Panc1 (cell line): Measurements from ENCODE around the gene IL17C. TPM values are rescaled to one million over a fixed set of nuclear protein-coding genes. Genes with fewer than 3 reads are reported as not detected.

Source experiments
- ATAC-seq: fragments of 200-7000 bp; cut with Tn5 transposase; 2 replicates; pipeline ENCODE4 v1.9.1; 2020; ENCODE audit warnings: mild to moderate bottlenecking, moderate library complexity
- BruUV-seq: library from RNA; stranded (reverse); fragments of 400-500 nt; replicated peaks from 2 replicates; lab custom pipeline; 2021; lab: Mats Ljungman, UMichigan
- CTCF ChIA-PET: fragments of 300-600 bp; sonication (Branson Sonifier 250); formaldehyde crosslinking; loops from one replicate; lab custom pipeline; 2022; ENCODE audit warnings: antibody characterized with exemption; lab: Charles Lee
- POLR2A ChIA-PET: fragments of 300-600 bp; sonication (Branson Sonifier 250); formaldehyde crosslinking; loops from one replicate; lab custom pipeline; 2022; ENCODE audit warnings: antibody characterized with exemption; lab: Charles Lee
- DNase-seq: peaks from one replicate; pipeline ENCODE4 v3.0.0-alpha.2; 2010; ENCODE audit warnings: low read depth, low spot score
- H3K27ac ChIP-seq: 2 replicates; pipeline ENCODE4 v1.5.1; 2011; ENCODE audit warnings: mild to moderate bottlenecking, low read length, inconsistent platforms
- H3K27me3 ChIP-seq: fragments of 200-500 bp; sonication (Bioruptor generic); 2 replicates; pipeline ENCODE4 v1.6.0; 2014; ENCODE audit warnings: low read length, inconsistent platforms; ENCODE audit not compliant: control insufficient read depth, insufficient read depth
- H3K36me3 ChIP-seq: fragments of 200-500 bp; sonication (Bioruptor generic); 2 replicates; pipeline ENCODE4 v1.5.1; 2014; ENCODE audit warnings: inconsistent platforms, mild to moderate bottlenecking, low read length, moderate library complexity; ENCODE audit not compliant: control insufficient read depth, insufficient read depth
- H3K4me1 ChIP-seq: 2 replicates; pipeline ENCODE4 v1.5.1; 2011; ENCODE audit warnings: inconsistent platforms, mild to moderate bottlenecking, low read length, moderate library complexity; ENCODE audit not compliant: control insufficient read depth, insufficient read depth
- H3K4me3 ChIP-seq, 2 experiments: 2 replicates each; pipeline ENCODE4 v1.5.1; 2011 to 2012; ENCODE audit warnings: low read depth in 2 of 2, low read length in 2 of 2, mild to moderate bottlenecking in 2 of 2, inconsistent platforms in 1 of 2, moderate library complexity in 1 of 2
- H3K9me3 ChIP-seq: fragments of 200-500 bp; sonication (Bioruptor generic); 2 replicates; pipeline ENCODE4 v1.5.1; 2014; ENCODE audit warnings: low read depth, mild to moderate bottlenecking, inconsistent platforms, low read length, moderate library complexity; ENCODE audit not compliant: control insufficient read depth, insufficient read depth
- POLR2AphosphoS5 ChIP-seq: IDR thresholded peaks from 2 replicates; pipeline ENCODE4 v1.6.1; 2012; ENCODE audit warnings: mild to moderate bottlenecking, low read depth, low read length, moderate library complexity
- REST ChIP-seq, 2 experiments: IDR thresholded peaks; 2 replicates each; pipeline ENCODE4 v1.6.1; 2011 to 2012; ENCODE audit warnings: low read depth in 2 of 2, control low read depth in 1 of 2, low read length in 1 of 2, mild to moderate bottlenecking in 1 of 2, moderate library complexity in 1 of 2; ENCODE audit not compliant: insufficient read depth in 1 of 2
- SIN3A ChIP-seq: IDR thresholded peaks from 2 replicates; pipeline ENCODE4 v1.6.1; 2012; ENCODE audit warnings: low read depth, mild to moderate bottlenecking, low read length, moderate library complexity, borderline replicate concordance; ENCODE audit not compliant: insufficient read depth
- TCF7L2 ChIP-seq: IDR thresholded peaks from 2 replicates; pipeline ENCODE4 v1.6.1; 2011; ENCODE audit warnings: mild to moderate bottlenecking, low read depth, low read length, inconsistent platforms
- in situ Hi-C: cut with HindIII; loops from 2 replicates; pipeline ENCODE4 v1.10.0; 2016; ENCODE audit warnings: low sequenced_read_pairs, low pct_unique_long_range_greater_than_20kb
- intact Hi-C: fragments of 100-400 bp; cut with micrococcal nuclease; formaldehyde crosslinking; loops from one replicate; pipeline ENCODE4 v1.10.0; 2022; ENCODE audit not compliant: unreplicated experiment
- total RNA-seq: library from RNA; stranded (reverse); gene quantifications from one replicate; pipeline ENCODE4 v1.2.1, GENCODE V29; 2021; ENCODE audit not compliant: unreplicated experiment
- TF ChIP-seq, protein P1 (sequence below): fragments of 450-650 bp; IDR thresholded peaks from 2 replicates; pipeline ENCODE4 v1.5.1; 2017; ENCODE audit warnings: mild to moderate bottlenecking

The IL17C gene
- total RNA-seq, 1 experiment from 2014 or later: not detected

GRCh38 chr16:88610909-88611812, 27.2 kb upstream of the IL17C start:
- Histone ChIP-seq H3K4me3 (no peak overlapping the region), H3K36me3 (no peaks in the 10 kb centered on the region; the same call in 1 of the 2 replicates), H3K27me3 (no peaks in the 10 kb centered on the region), H3K4me1 (no peaks in the 10 kb centered on the region), H3K27ac (no peak overlapping the region), H3K9me3 (no peaks in the 10 kb centered on the region)
- in situ Hi-C loops: no loop called here
- DNase-seq: no peak
- intact Hi-C loops: no loop called here
- no peak for ATAC-seq
- no TSS peak for BruUV-seq
- POLR2A ChIA-PET: no interaction called here
- CTCF ChIA-PET: no interaction called here
- TF ChIP-seq REST (IDR thresholded peaks at IDR 0.05; ENCODE audit: insufficient read depth in 1 of 2, low read depth in 2 of 2, low read length in 1 of 2): no peak
- TF ChIP-seq POLR2AphosphoS5: no peak
- TF ChIP-seq TCF7L2: no peak
- TF ChIP-seq, protein P1, sequence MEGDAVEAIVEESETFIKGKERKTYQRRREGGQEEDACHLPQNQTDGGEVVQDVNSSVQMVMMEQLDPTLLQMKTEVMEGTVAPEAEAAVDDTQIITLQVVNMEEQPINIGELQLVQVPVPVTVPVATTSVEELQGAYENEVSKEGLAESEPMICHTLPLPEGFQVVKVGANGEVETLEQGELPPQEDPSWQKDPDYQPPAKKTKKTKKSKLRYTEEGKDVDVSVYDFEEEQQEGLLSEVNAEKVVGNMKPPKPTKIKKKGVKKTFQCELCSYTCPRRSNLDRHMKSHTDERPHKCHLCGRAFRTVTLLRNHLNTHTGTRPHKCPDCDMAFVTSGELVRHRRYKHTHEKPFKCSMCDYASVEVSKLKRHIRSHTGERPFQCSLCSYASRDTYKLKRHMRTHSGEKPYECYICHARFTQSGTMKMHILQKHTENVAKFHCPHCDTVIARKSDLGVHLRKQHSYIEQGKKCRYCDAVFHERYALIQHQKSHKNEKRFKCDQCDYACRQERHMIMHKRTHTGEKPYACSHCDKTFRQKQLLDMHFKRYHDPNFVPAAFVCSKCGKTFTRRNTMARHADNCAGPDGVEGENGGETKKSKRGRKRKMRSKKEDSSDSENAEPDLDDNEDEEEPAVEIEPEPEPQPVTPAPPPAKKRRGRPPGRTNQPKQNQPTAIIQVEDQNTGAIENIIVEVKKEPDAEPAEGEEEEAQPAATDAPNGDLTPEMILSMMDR: no peak
- TF ChIP-seq SIN3A: no peak

DNA sequence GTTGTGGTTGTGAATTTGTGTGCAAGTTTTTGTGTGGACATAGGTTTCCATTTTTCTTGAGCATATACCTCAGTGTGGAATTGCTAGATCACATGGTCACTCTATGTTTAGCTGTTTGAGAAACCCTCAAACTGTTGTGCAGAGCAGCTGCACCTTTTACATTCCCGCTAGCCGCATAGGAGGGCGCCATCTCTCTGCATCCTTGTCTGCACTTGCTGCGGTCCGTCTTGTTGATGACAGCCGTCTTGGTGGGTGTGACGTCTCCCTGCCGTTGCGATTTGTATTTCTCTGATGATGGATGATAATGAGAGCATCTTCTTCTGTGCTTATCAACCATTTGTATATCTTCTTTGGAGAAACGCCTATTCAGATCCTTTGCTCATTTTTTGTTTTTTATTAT, 25.1 kb upstream of the IL17C start:
- ChIA-PET POLR2A (no interaction called here), CTCF (no interaction called here)
- no peaks in the 10 kb centered on the region for H3K27me3 ChIP-seq
- ATAC-seq: no peak
- H3K4me1 ChIP-seq: no peaks in the 10 kb centered on the region
- H3K27ac ChIP-seq: no peak overlapping the region
- H3K9me3 ChIP-seq: no peaks in the 10 kb centered on the region
- BruUV-seq: no TSS peak
- DNase-seq: no peak
- in situ Hi-C loops (no loop called here), intact Hi-C loops (no loop called here)
- no peaks in the 10 kb centered on the region; the same call in 1 of the 2 replicates for H3K36me3 ChIP-seq
- H3K4me3 ChIP-seq: no peak overlapping the region
- TF ChIP-seq, protein P1: no peak
- TF ChIP-seq REST (IDR thresholded peaks at IDR 0.05; ENCODE audit: insufficient read depth in 1 of 2, low read depth in 2 of 2, low read length in 1 of 2) (no peak), POLR2AphosphoS5 (no peak), TCF7L2 (no peak), SIN3A (no peak)
